Subcutaneous adipose tissue (tissue), 4 donors: ENCODE measurements around the gene GFOD1. TPM values are rescaled to one million over a fixed set of nuclear protein-coding genes. Genes with fewer than 3 reads are reported as not detected.

ENCODE experiments used
- total RNA-seq, 4 donors: library from RNA; depleted of rRNA; stranded (reverse); fragments of >200 nt; gene quantifications; one replicate each; pipeline ENCODE4 v1.1.0, GENCODE V29; 2016
- TF ChIP-seq, protein P1 (sequence below): fragments of 450-650 bp; IDR thresholded peaks from one replicate; pipeline ENCODE4 v1.5.1; 2016; ENCODE audit warnings: low read depth, mild to moderate bottlenecking, control low read depth, antibody characterized with exemption, moderate library complexity

The GFOD1 gene
- total RNA-seq, 4 donors from 2014 or later, result 26.2 to 68.9 (median 29.1) TPM

DNA sequence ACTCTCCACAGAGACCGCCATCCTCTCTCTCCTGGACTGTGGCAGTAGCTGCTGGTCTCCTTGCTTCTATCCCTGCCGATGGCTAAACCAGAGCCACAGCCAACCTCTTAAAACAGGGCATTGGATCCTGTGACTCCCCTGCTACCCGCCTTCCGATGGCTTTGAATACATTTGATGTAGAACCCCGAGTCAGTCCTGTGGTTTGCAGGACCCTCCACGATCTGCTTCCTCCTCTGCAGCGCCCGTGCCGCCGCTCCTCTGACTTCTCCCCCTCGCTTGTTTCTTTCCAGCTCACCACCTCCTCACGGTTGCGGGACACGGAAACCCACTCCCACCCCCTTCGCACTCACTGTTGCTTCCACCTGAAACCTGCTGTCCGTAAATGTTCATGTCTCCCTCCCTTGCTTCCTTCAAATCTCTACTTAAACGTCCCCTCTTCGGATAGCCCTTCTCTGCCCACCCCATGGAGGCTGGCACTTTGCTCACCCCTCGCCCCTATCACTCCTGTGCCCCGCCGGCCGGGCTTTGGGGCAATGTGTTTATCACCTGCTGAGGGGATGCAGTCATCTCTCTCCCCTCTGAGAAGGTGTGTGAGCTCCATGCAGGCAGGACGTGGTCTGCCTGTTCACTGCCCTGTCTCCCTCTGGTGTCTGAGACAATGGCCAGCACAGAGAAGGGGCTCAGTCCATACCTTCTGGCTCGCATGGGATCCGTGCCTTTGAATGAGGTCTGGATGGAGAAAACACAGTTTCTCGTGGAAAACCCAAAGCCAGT, 67.8 kb downstream of the GFOD1 start:
- TF ChIP-seq, protein P1, sequence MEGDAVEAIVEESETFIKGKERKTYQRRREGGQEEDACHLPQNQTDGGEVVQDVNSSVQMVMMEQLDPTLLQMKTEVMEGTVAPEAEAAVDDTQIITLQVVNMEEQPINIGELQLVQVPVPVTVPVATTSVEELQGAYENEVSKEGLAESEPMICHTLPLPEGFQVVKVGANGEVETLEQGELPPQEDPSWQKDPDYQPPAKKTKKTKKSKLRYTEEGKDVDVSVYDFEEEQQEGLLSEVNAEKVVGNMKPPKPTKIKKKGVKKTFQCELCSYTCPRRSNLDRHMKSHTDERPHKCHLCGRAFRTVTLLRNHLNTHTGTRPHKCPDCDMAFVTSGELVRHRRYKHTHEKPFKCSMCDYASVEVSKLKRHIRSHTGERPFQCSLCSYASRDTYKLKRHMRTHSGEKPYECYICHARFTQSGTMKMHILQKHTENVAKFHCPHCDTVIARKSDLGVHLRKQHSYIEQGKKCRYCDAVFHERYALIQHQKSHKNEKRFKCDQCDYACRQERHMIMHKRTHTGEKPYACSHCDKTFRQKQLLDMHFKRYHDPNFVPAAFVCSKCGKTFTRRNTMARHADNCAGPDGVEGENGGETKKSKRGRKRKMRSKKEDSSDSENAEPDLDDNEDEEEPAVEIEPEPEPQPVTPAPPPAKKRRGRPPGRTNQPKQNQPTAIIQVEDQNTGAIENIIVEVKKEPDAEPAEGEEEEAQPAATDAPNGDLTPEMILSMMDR, result no peak

DNA sequence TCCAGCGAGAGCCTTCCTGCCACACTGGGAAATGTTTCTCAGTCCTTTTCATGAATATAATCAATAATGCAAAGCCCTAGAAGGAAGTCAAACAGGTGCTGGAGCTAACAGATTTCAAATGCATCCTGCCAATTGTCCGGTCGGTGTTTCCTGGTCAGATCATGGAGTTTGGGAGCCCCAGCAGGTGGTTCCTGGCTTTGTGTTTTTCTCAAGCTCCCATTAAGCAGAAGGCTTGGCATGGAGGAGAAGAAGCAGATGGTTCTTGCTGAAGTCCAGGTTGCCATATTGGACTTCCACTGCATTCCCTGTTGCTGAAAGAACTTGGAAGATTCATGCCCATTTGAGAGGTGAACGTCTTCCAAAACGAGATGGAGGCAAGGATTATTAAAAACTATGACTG, 68.6 kb downstream of the GFOD1 start:
- TF ChIP-seq, protein P1, result no peak

DNA sequence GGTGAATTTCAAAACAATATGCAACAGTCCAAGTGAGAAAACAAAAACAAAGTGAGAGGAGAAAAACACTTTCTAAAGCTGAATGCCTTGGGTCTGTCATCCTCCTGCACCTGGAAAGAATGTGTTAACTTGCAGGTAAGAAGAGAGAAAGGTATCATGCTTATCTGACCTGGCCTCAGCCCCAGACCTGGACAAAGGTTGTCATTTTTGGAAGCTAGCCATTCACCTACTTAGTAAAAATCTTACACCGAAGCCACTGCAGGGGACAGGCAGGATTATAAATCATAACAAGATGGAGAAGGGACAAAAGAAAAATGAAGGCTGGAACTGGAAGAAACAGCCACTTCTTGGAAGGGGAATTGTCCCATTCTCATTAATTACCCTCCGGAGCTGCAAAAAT, 69.4 kb downstream of the GFOD1 start:
- TF ChIP-seq, protein P1, result no peak

GRCh38 chr6:13417431-13417830, 70.0 kb downstream of the GFOD1 start:
- TF ChIP-seq, protein P1, result no peak

- TF ChIP-seq, protein P1, result no peak
These were observed 72.1 kb downstream of the GFOD1 start for GRCh38 chr6:13415283-13415682.

GRCh38 chr6:13413900-13414555, 73.4 kb downstream of the GFOD1 start:
- TF ChIP-seq, protein P1, result no peak

- TF ChIP-seq, protein P1, result no peak
These were observed 73.9 kb downstream of the GFOD1 start for GRCh38 chr6:13413466-13413862.
